ENCODE data around the gene FXR2.

The FXR2 gene

GRCh38 chr17:7574176-7574953 lies 40.3 kb downstream of the FXR2 start:
- no peak overlapping the region for H3K14ac ChIP-seq (ENCODE audit: low read length)
- no peak overlapping the region for H2BK15ac ChIP-seq (ENCODE audit: low read length)
- H3K4me2 ChIP-seq (ENCODE audit: insufficient read depth, low read length, poor library complexity, severe bottlenecking): peak overlapping the region; percentile 67
- no peak overlapping the region for H2BK12ac ChIP-seq (ENCODE audit: low read length)
- peaks cover 0 to 3% of the 10 kb centered on the region in 2 donors for H3K9me3 ChIP-seq (replicated peaks in 1 of 2; ENCODE audit: control insufficient read depth in 2 of 2, insufficient read depth in 1 of 2, low read depth in 1 of 2, low read length in 2 of 2)
- WGBS, 2 donors (ENCODE audit: extremely low coverage in 2 of 2, insufficient read length in 2 of 2, insufficient replicate concordance in 1 of 2): no CpG with 5 or more reads among the region's 15 CpGs
- H3K27ac ChIP-seq (replicated peaks; ENCODE audit: low read length): no peak overlapping the region
- H4K8ac ChIP-seq (ENCODE audit: low read depth, low read length): no peak overlapping the region
- H3K27me3 ChIP-seq (ENCODE audit: control insufficient read depth in 3 of 3, insufficient read depth in 3 of 3, low read depth in 1 of 3, low read length in 3 of 3): no peaks in the 10 kb centered on the region
- peak overlapping the region; percentile 98 to 100 for H3K4me3 ChIP-seq (ENCODE audit: low read length in 2 of 2)
- H3K4ac ChIP-seq (ENCODE audit: low read length): no peak overlapping the region
- DNase-seq (ENCODE audit: low spot score): no peak
- H3K9ac ChIP-seq (ENCODE audit: low read depth, low read length, poor library complexity): peak overlapping the region; percentile 79
- H2AFZ ChIP-seq (ENCODE audit: low read length): no peak overlapping the region
- peaks cover 66 to 80% of the 10 kb centered on the region in 2 donors for H3K36me3 ChIP-seq (replicated peaks in 1 of 2; ENCODE audit: control insufficient read depth in 2 of 2, insufficient read depth in 2 of 2, low read length in 2 of 2)
- no peak overlapping the region for H2BK120ac ChIP-seq (ENCODE audit: low read depth, low read length)
- H3K18ac ChIP-seq (ENCODE audit: low read length): no peak overlapping the region
- H3K4me1 ChIP-seq (ENCODE audit: control insufficient read depth in 2 of 2, insufficient read depth in 1 of 2, low read depth in 1 of 2, low read length in 2 of 2): peaks cover 14% of the 10 kb centered on the region in 2 donors
- no peak overlapping the region for H2AK5ac ChIP-seq (ENCODE audit: low read depth, low read length)
- H2BK5ac ChIP-seq (ENCODE audit: low read length): no peak overlapping the region
- peak overlapping the region; percentile 95 for H3K23ac ChIP-seq (ENCODE audit: low read depth, low read length, poor library complexity)
- no peak overlapping the region for H4K91ac ChIP-seq (ENCODE audit: low read depth, low read length, poor library complexity)
- H3K79me1 ChIP-seq (ENCODE audit: low read depth, low read length): peaks cover 14% of the 10 kb centered on the region

GRCh38 chr17:7573324-7574080 lies 41.2 kb downstream of the FXR2 start:
- Histone ChIP-seq H3K27me3 (ENCODE audit: control insufficient read depth in 3 of 3, insufficient read depth in 3 of 3, low read depth in 1 of 3, low read length in 3 of 3) (no peaks in the 10 kb centered on the region), H2AFZ (ENCODE audit: low read length) (no peak overlapping the region), H3K9me3 (replicated peaks in 1 of 2; ENCODE audit: control insufficient read depth in 2 of 2, insufficient read depth in 1 of 2, low read depth in 1 of 2, low read length in 2 of 2) (peaks cover 0 to 3% of the 10 kb centered on the region in 2 donors), H2BK12ac (ENCODE audit: low read length) (peak overlapping the region; percentile 18), H3K23ac (ENCODE audit: low read depth, low read length, poor library complexity) (peak overlapping the region; percentile 95), H2BK15ac (ENCODE audit: low read length) (no peak overlapping the region), H3K18ac (ENCODE audit: low read length) (peak overlapping the region; percentile 98), H3K4me2 (ENCODE audit: insufficient read depth, low read length, poor library complexity, severe bottlenecking) (peak overlapping the region; percentile 67), H3K36me3 (replicated peaks in 1 of 2; ENCODE audit: control insufficient read depth in 2 of 2, insufficient read depth in 2 of 2, low read length in 2 of 2) (peaks cover 61 to 77% of the 10 kb centered on the region in 2 donors), H3K27ac (replicated peaks; ENCODE audit: low read length) (peak overlapping the region; percentile 73), H3K9ac (ENCODE audit: low read depth, low read length, poor library complexity) (peak overlapping the region; percentile 100), H4K8ac (ENCODE audit: low read depth, low read length) (no peak overlapping the region), H3K4me3 (ENCODE audit: low read length in 2 of 2) (peak overlapping the region; percentile 98 to 100), H2BK120ac (ENCODE audit: low read depth, low read length) (peak overlapping the region; percentile 53), H3K14ac (ENCODE audit: low read length) (peak overlapping the region; percentile 91), H3K79me1 (ENCODE audit: low read depth, low read length) (peaks cover 14% of the 10 kb centered on the region), H3K4me1 (ENCODE audit: control insufficient read depth in 2 of 2, insufficient read depth in 1 of 2, low read depth in 1 of 2, low read length in 2 of 2) (peaks cover 14% of the 10 kb centered on the region in 2 donors), H4K91ac (ENCODE audit: low read depth, low read length, poor library complexity) (peak overlapping the region; percentile 94), H3K4ac (ENCODE audit: low read length) (peak overlapping the region; percentile 90), H2AK5ac (ENCODE audit: low read depth, low read length) (peak overlapping the region; percentile 99), H2BK5ac (ENCODE audit: low read length) (peak overlapping the region; percentile 70)
- DNase-seq (ENCODE audit: low spot score): peak; percentile 84
- WGBS, 2 donors (ENCODE audit: extremely low coverage in 2 of 2, insufficient read length in 2 of 2, insufficient replicate concordance in 1 of 2): no CpG with 5 or more reads among the region's 71 CpGs

- Histone ChIP-seq H3K36me3 (replicated peaks in 1 of 2; ENCODE audit: control insufficient read depth in 2 of 2, insufficient read depth in 2 of 2, low read length in 2 of 2) (peaks cover 57 to 72% of the 10 kb centered on the region in 2 donors), H3K4me1 (ENCODE audit: control insufficient read depth in 2 of 2, insufficient read depth in 1 of 2, low read depth in 1 of 2, low read length in 2 of 2) (peaks cover 14% of the 10 kb centered on the region in 2 donors), H2BK12ac (ENCODE audit: low read length) (peak overlapping the region; percentile 18), H3K4me2 (ENCODE audit: insufficient read depth, low read length, poor library complexity, severe bottlenecking) (peak overlapping the region; percentile 40), H4K8ac (ENCODE audit: low read depth, low read length) (no peak overlapping the region), H3K14ac (ENCODE audit: low read length) (peak overlapping the region; percentile 91), H3K79me1 (ENCODE audit: low read depth, low read length) (peaks cover 14% of the 10 kb centered on the region), H3K27ac (replicated peaks; ENCODE audit: low read length) (peak overlapping the region; percentile 73), H3K4me3 (ENCODE audit: low read length in 2 of 2) (peak overlapping the region; percentile 98 to 100), H3K18ac (ENCODE audit: low read length) (peak overlapping the region; percentile 98), H2BK15ac (ENCODE audit: low read length) (peak overlapping the region; percentile 70), H2BK120ac (ENCODE audit: low read depth, low read length) (peak overlapping the region; percentile 53), H2AFZ (ENCODE audit: low read length) (no peak overlapping the region), H3K9me3 (replicated peaks in 1 of 2; ENCODE audit: control insufficient read depth in 2 of 2, insufficient read depth in 1 of 2, low read depth in 1 of 2, low read length in 2 of 2) (peaks cover 0 to 3% of the 10 kb centered on the region in 2 donors), H3K23ac (ENCODE audit: low read depth, low read length, poor library complexity) (peak overlapping the region; percentile 95), H4K91ac (ENCODE audit: low read depth, low read length, poor library complexity) (peak overlapping the region; percentile 94), H2AK5ac (ENCODE audit: low read depth, low read length) (peak overlapping the region; percentile 99), H3K27me3 (ENCODE audit: control insufficient read depth in 3 of 3, insufficient read depth in 3 of 3, low read depth in 1 of 3, low read length in 3 of 3) (no peaks in the 10 kb centered on the region), H3K9ac (ENCODE audit: low read depth, low read length, poor library complexity) (peak overlapping the region; percentile 100), H2BK5ac (ENCODE audit: low read length) (peak overlapping the region; percentile 70), H3K4ac (ENCODE audit: low read length) (peak overlapping the region; percentile 90)
- peak; percentile 99 for DNase-seq (ENCODE audit: low spot score)
- WGBS, 2 donors (ENCODE audit: extremely low coverage in 2 of 2, insufficient read length in 2 of 2, insufficient replicate concordance in 1 of 2): no CpG with 5 or more reads among the region's 73 CpGs
Observed at GRCh38 chr17:7572588-7573323, 41.9 kb downstream of the FXR2 start.

Data from neuronal stem cell (in vitro differentiated cells).